A673 (cell line): ENCODE measurements around the gene GATA1. TPM values are rescaled to one million over a fixed set of nuclear protein-coding genes. Genes with fewer than 3 reads are reported as not detected.

Source experiments
- BruUV-seq: library from RNA; stranded (reverse); fragments of 400-500 nt; replicated peaks from 2 replicates; lab custom pipeline; 2021; lab: Mats Ljungman, UMichigan
- CTCF ChIA-PET: fragments of 300-600 bp; sonication (Branson Sonifier 250); formaldehyde crosslinking; loops from one replicate; lab custom pipeline; 2022; ENCODE audit warnings: antibody characterized with exemption; lab: Charles Lee
- POLR2A ChIA-PET: fragments of 300-600 bp; sonication (Branson Sonifier 250); formaldehyde crosslinking; loops from one replicate; lab custom pipeline; 2022; ENCODE audit warnings: antibody characterized with exemption; ENCODE audit not compliant: low non-redundant PET; lab: Charles Lee
- DNase-seq: peaks from one replicate; pipeline ENCODE4 v3.0.0-alpha.2; 2015; ENCODE audit warnings: low spot score
- H3K27ac ChIP-seq: fragments of 200-600 bp; sonication (generic); 2 replicates; pipeline ENCODE4 v1.5.1; 2016; ENCODE audit warnings: mixed run types, low read depth, mild to moderate bottlenecking, mixed read lengths, antibody characterized with exemption, low read length; ENCODE audit not compliant: poor library complexity, severe bottlenecking
- H3K27me3 ChIP-seq: fragments of 200-600 bp; sonication (generic); replicated peaks from 2 replicates; pipeline ENCODE4 v1.6.1; 2017; ENCODE audit warnings: mixed run types, low read depth, mild to moderate bottlenecking, mixed read lengths, antibody characterized with exemption, low read length; ENCODE audit not compliant: insufficient read depth, poor library complexity
- H3K36me3 ChIP-seq: fragments of 200-600 bp; sonication (generic); 2 replicates; pipeline ENCODE4 v1.6.1; 2016; ENCODE audit warnings: mixed run types, mild to moderate bottlenecking, mixed read lengths, antibody characterized with exemption, low read length; ENCODE audit not compliant: insufficient read depth, poor library complexity, severe bottlenecking
- H3K4me1 ChIP-seq: fragments of 200-600 bp; sonication (generic); 2 replicates; pipeline ENCODE4 v1.6.1; 2017; ENCODE audit warnings: mixed run types, mild to moderate bottlenecking, mixed read lengths, antibody characterized with exemption, low read length; ENCODE audit not compliant: insufficient read depth, poor library complexity, severe bottlenecking
- H3K4me3 ChIP-seq: fragments of 200-600 bp; sonication (generic); 2 replicates; pipeline ENCODE4 v1.5.1; 2016; ENCODE audit warnings: low read depth, mixed run types, mild to moderate bottlenecking, mixed read lengths, low read length; ENCODE audit not compliant: poor library complexity, severe bottlenecking
- H3K9me3 ChIP-seq: fragments of 200-600 bp; sonication (generic); 2 replicates; pipeline ENCODE4 v1.6.1; 2016; ENCODE audit warnings: mixed run types, low read depth, mild to moderate bottlenecking, mixed read lengths, antibody characterized with exemption, low read length; ENCODE audit not compliant: poor library complexity, severe bottlenecking
- EZH2 ChIP-seq: fragments of 200-600 bp; sonication (generic); IDR thresholded peaks from 2 replicates; pipeline ENCODE4 v1.6.1; 2017; ENCODE audit warnings: borderline replicate concordance, low read depth, mild to moderate bottlenecking, mixed read lengths, antibody characterized with exemption, low read length; ENCODE audit not compliant: poor library complexity, severe bottlenecking
- intact Hi-C: fragments of 100-400 bp; cut with micrococcal nuclease; formaldehyde crosslinking; loops from one replicate; pipeline ENCODE4 v1.10.0; 2022; ENCODE audit not compliant: unreplicated experiment
- total RNA-seq: library from RNA; stranded (reverse); gene quantifications from 2 replicates; pipeline ENCODE4 v1.2.3, GENCODE V29; 2021
- TF ChIP-seq, protein P1 (sequence below): fragments of 300-800, 200-600 bp; sonication (generic); conservative IDR thresholded peaks from 2 replicates; pipeline ENCODE4 v1.5.1; 2017; ENCODE audit warnings: low read depth, mild to moderate bottlenecking, antibody characterized with exemption, low read length, moderate library complexity, mixed read lengths

GATA1 gene
- total RNA-seq, 1 experiment from 2014 or later: not detected

- H3K4me3 ChIP-seq: no peak overlapping the region
- no peaks in the 10 kb centered on the region for H3K9me3 ChIP-seq
- H3K4me1 ChIP-seq: no peaks in the 10 kb centered on the region
- BruUV-seq: no TSS peak
- H3K36me3 ChIP-seq: no peaks in the 10 kb centered on the region
- no peak for DNase-seq
- intact Hi-C loops: no loop called here
- no peak overlapping the region for H3K27ac ChIP-seq
- POLR2A ChIA-PET: no interaction called here
- no peaks in the 10 kb centered on the region for H3K27me3 ChIP-seq
- TF ChIP-seq, protein P1, sequence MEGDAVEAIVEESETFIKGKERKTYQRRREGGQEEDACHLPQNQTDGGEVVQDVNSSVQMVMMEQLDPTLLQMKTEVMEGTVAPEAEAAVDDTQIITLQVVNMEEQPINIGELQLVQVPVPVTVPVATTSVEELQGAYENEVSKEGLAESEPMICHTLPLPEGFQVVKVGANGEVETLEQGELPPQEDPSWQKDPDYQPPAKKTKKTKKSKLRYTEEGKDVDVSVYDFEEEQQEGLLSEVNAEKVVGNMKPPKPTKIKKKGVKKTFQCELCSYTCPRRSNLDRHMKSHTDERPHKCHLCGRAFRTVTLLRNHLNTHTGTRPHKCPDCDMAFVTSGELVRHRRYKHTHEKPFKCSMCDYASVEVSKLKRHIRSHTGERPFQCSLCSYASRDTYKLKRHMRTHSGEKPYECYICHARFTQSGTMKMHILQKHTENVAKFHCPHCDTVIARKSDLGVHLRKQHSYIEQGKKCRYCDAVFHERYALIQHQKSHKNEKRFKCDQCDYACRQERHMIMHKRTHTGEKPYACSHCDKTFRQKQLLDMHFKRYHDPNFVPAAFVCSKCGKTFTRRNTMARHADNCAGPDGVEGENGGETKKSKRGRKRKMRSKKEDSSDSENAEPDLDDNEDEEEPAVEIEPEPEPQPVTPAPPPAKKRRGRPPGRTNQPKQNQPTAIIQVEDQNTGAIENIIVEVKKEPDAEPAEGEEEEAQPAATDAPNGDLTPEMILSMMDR: no peak
- no peak for TF ChIP-seq EZH2
- CTCF ChIA-PET: interaction anchor here (0.5 kb wide), 1 partner anchor 1632 kb away, joined by 7 read pairs; no protein-coding TSS in a partner anchor
Observed at GRCh38 chrX:48786825-48787504, 575 bp downstream of the GATA1 start.

- ChIA-PET CTCF (no interaction called here), POLR2A (no interaction called here)
- no peak overlapping the region for H3K27ac ChIP-seq
- H3K4me3 ChIP-seq: no peak overlapping the region
- H3K27me3 ChIP-seq: no peaks in the 10 kb centered on the region
- H3K36me3 ChIP-seq: no peaks in the 10 kb centered on the region
- no peaks in the 10 kb centered on the region for H3K9me3 ChIP-seq
- TF ChIP-seq EZH2: no peak
- TF ChIP-seq, protein P1: no peak
- DNase-seq: no peak
- H3K4me1 ChIP-seq: no peaks in the 10 kb centered on the region
- BruUV-seq: no TSS peak
- intact Hi-C loops: no loop called here
Observed at GRCh38 chrX:48787505-48788443, 1.4 kb downstream of the GATA1 start.

DNA sequence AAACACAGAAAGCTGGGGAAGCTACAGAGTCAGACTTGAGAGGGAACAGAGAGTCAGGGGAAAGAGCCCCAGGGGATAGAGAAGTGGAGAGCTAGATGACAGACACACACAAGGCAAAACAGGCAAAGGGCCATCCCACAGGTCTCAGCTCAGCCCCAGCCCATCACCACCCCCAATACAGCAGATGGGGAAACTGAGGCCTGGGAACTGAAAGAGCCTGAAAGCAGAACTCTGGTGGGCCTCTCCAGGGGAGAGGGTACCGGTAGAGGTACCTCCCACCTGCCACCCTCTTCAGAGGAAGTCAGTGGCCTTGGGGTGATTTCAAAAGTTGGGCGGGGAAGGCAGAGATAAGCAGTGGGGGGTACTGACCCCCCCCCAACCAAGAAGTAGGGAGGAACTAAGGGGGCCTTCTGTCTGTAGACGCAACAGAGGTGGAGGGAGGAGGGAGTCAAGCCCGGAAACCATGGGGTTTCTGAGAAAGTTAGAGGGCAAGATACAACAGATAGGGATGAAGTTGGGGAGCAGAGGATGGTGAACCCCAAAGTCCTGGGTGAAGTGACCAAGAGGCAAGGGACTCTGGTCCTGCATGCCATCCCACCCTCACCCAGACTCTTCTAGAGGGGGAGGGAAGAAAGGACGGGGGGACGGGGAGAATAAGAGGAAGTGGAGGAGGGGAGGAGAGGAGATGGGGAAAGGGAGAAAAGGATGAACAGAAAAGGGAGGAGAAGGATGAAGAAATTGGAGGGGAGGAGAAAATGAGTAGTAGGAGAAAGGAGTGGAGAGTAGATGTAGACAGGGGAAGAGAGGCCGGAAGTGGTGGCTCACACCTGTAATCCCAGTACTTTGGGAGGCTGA lies 3.2 kb downstream of the GATA1 start:
- ChIA-PET CTCF (interaction anchor here (0.6 kb wide), 1 partner anchor 155 kb away, joined by 3 read pairs; no protein-coding TSS in a partner anchor), POLR2A (no interaction called here)
- intact Hi-C loops: no loop called here
- BruUV-seq: no TSS peak
- H3K36me3 ChIP-seq: no peaks in the 10 kb centered on the region
- H3K4me3 ChIP-seq: no peak overlapping the region
- no peaks in the 10 kb centered on the region for H3K9me3 ChIP-seq
- H3K27ac ChIP-seq: no peak overlapping the region
- DNase-seq: no peak
- no peaks in the 10 kb centered on the region for H3K4me1 ChIP-seq
- H3K27me3 ChIP-seq: no peaks in the 10 kb centered on the region
- TF ChIP-seq, protein P1: no peak
- TF ChIP-seq EZH2: no peak
